GM23338 (cell line): ENCODE results near the gene SART3. TPM values are rescaled to one million over a fixed set of nuclear protein-coding genes. Genes with fewer than 3 reads are reported as not detected.
A peak's percentile ranks its signal among the peaks of the same experiment; 100 is the strongest.

Experiments used
- ATAC-seq: fragments of 200-7000 bp; cut with Tn5 transposase; 3 replicates; pipeline ENCODE4 v1.9.1; 2020
- DNase-seq: peaks from one replicate; pipeline ENCODE4 v3.0.0-alpha.2; 2015; ENCODE audit warnings: low spot score
- H2AFZ ChIP-seq: fragments of 200-600 bp; sonication (generic); 2 replicates; pipeline ENCODE4 v1.8.0; 2016; ENCODE audit warnings: antibody characterized with exemption, mild to moderate bottlenecking, moderate library complexity
- H3F3A ChIP-seq: fragments of 200-600 bp; sonication (generic); replicated peaks from 2 replicates; pipeline ENCODE4 v1.8.0; 2017; ENCODE audit warnings: antibody characterized with exemption, mixed run types, low read depth
- H3K27ac ChIP-seq: fragments of 200-600 bp; sonication (generic); 2 replicates; pipeline ENCODE4 v1.6.1; 2016; ENCODE audit warnings: low read depth
- H3K27me3 ChIP-seq: fragments of 200-600 bp; sonication (generic); 2 replicates; pipeline ENCODE4 v1.8.0; 2016; ENCODE audit warnings: mild to moderate bottlenecking, mixed run types, moderate library complexity; ENCODE audit not compliant: insufficient read depth
- H3K36me3 ChIP-seq: fragments of 200-600 bp; sonication (generic); 2 replicates; pipeline ENCODE4 v1.8.0; 2016; ENCODE audit warnings: mild to moderate bottlenecking; ENCODE audit not compliant: insufficient read depth
- H3K4me1 ChIP-seq: fragments of 200-600 bp; sonication (generic); 2 replicates; pipeline ENCODE4 v1.8.0; 2016; ENCODE audit warnings: mild to moderate bottlenecking, moderate library complexity; ENCODE audit not compliant: insufficient read depth
- H3K4me2 ChIP-seq: fragments of 200-600 bp; sonication (generic); 2 replicates; pipeline ENCODE4 v1.7.1; 2017; ENCODE audit warnings: mixed run types
- H3K4me3 ChIP-seq: fragments of 200-600 bp; sonication (generic); 2 replicates; pipeline ENCODE4 v1.6.1; 2016; ENCODE audit warnings: mixed run types
- H3K79me2 ChIP-seq: fragments of 200-600 bp; sonication (generic); replicated peaks from 2 replicates; pipeline ENCODE4 v1.8.0; 2017; ENCODE audit warnings: mild to moderate bottlenecking; ENCODE audit not compliant: insufficient read depth
- H3K9me2 ChIP-seq: fragments of 200-600 bp; sonication (generic); 2 replicates; pipeline ENCODE4 v1.8.0; 2017; ENCODE audit not compliant: insufficient read depth
- H4K20me1 ChIP-seq: fragments of 200-600 bp; sonication (generic); replicated peaks from 2 replicates; pipeline ENCODE4 v1.8.0; 2017; ENCODE audit warnings: mild to moderate bottlenecking; ENCODE audit not compliant: insufficient read depth
- H3K27ac Mint-ChIP-seq: 2 replicates; pipeline ENCODE4 v1.8.0; 2020; ENCODE audit warnings: inconsistent platforms, mild to moderate bottlenecking, moderate library complexity, mixed read lengths
- H3K27me3 Mint-ChIP-seq: 3 replicates; pipeline ENCODE4 v1.8.0; 2022; ENCODE audit warnings: low read depth, mild to moderate bottlenecking, moderate library complexity, mixed read lengths, inconsistent platforms; ENCODE audit not compliant: insufficient read depth, poor library complexity
- H3K36me3 Mint-ChIP-seq: 3 replicates; pipeline ENCODE4 v1.8.0; 2021; ENCODE audit warnings: low read depth, mild to moderate bottlenecking, inconsistent platforms, moderate library complexity, mixed read lengths
- H3K4me1 Mint-ChIP-seq: 3 replicates; pipeline ENCODE4 v1.8.0; 2020; ENCODE audit warnings: mild to moderate bottlenecking, inconsistent platforms, mixed read lengths
- H3K4me3 Mint-ChIP-seq: 3 replicates; pipeline ENCODE4 v1.8.0; 2021; ENCODE audit warnings: moderate library complexity, mild to moderate bottlenecking, inconsistent platforms, mixed read lengths
- H3K9me3 Mint-ChIP-seq: 3 replicates; pipeline ENCODE4 v1.8.0; 2020; ENCODE audit warnings: moderate library complexity, mild to moderate bottlenecking, inconsistent platforms, mixed read lengths
- CREB1 ChIP-seq: fragments of 250-450 bp; sonication (Bioruptor Pico); IDR thresholded peaks from 2 replicates; pipeline ENCODE4 v1.5.0; 2020; ENCODE audit warnings: low read depth, mild to moderate bottlenecking, moderate library complexity
- EZH2 ChIP-seq: fragments of 200-600 bp; sonication (generic); IDR thresholded peaks from one replicate; pipeline ENCODE4 v1.8.0; 2017; ENCODE audit warnings: antibody characterized with exemption, mild to moderate bottlenecking, low read depth; ENCODE audit not compliant: unreplicated experiment
- NANOG ChIP-seq: IDR thresholded peaks from 2 replicates; pipeline ENCODE4 v1.6.1; 2016; ENCODE audit warnings: antibody characterized with exemption, borderline replicate concordance
- POLR2AphosphoS5 ChIP-seq: IDR thresholded peaks from 2 replicates; pipeline ENCODE4 v1.6.1; 2016; ENCODE audit warnings: antibody characterized with exemption, low read depth
- STAT1 ChIP-seq: IDR thresholded peaks from one replicate; pipeline ENCODE4 v1.6.1; 2016; ENCODE audit warnings: antibody characterized with exemption; ENCODE audit not compliant: unreplicated experiment
- ZNF114 ChIP-seq: fragments of 250-450 bp; sonication (Bioruptor Pico); IDR thresholded peaks from 2 replicates; pipeline ENCODE4 v1.5.0; 2020; ENCODE audit warnings: mild to moderate bottlenecking, moderate library complexity
- ZNF331 ChIP-seq: fragments of 250-450 bp; sonication (Bioruptor Pico); IDR thresholded peaks from 2 replicates; pipeline ENCODE4 v1.5.0; 2020; ENCODE audit warnings: low read depth, mild to moderate bottlenecking, moderate library complexity
- polyA plus RNA-seq: library from polyadenylated mRNA; unstranded; fragments of >200 nt; fragmentation: Nextera tagmentation; extraction: Ambion mirVana; gene quantifications from 2 replicates; pipeline ENCODE4 v1.2.1, GENCODE V29; 2016
- total RNA-seq: library from RNA; depleted of rRNA; stranded (reverse); fragments of >200 nt; shearing (Covaris generic); gene quantifications from 2 replicates; pipeline ENCODE4 v1.2.3, GENCODE V29; 2014
- TF ChIP-seq, protein P1 (sequence below), 2 experiments: fragments of 200-600 bp in 1 of 2; sonication (generic) in 1 of 2; conservative IDR thresholded peaks; 2 replicates each; pipeline versions ENCODE4 v1.5.1 to v1.6.1; 2016 to 2017; ENCODE audit warnings: antibody characterized with exemption in 2 of 2, low read depth in 2 of 2, mild to moderate bottlenecking in 2 of 2, moderate library complexity in 1 of 2
- TF ChIP-seq, protein P2 (sequence below): fragments of 250-450 bp; sonication (Bioruptor Pico); IDR thresholded peaks from 2 replicates; pipeline ENCODE4 v1.5.0; 2020; ENCODE audit warnings: mild to moderate bottlenecking, moderate library complexity
- TF ChIP-seq, protein P3 (sequence below): IDR thresholded peaks from 2 replicates; pipeline ENCODE4 v1.6.1; 2016; ENCODE audit warnings: antibody characterized with exemption

Gene SART3
- total and polyA plus RNA-seq, 2 experiments from 2014 or later, result 49.8 to 112 TPM

DNA sequence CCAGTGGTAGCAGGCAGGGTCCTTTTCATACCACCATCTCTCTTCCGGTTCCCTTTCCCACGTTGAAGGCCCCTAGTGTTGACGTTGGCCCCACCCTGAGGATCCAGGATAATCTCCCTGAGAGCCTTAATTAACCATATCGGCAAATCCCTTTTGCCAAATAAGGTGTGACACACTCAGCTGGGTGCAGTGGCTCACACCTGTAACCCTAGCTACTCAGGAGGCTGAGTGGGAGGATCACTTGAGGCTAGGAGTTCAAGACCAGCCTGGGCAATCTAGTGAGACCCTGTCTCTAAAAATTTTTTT lies 39.7 kb upstream of the SART3 start (continued):
- TF ChIP-seq EZH2, result no peak
- no peak for TF ChIP-seq ZNF114

DNA sequence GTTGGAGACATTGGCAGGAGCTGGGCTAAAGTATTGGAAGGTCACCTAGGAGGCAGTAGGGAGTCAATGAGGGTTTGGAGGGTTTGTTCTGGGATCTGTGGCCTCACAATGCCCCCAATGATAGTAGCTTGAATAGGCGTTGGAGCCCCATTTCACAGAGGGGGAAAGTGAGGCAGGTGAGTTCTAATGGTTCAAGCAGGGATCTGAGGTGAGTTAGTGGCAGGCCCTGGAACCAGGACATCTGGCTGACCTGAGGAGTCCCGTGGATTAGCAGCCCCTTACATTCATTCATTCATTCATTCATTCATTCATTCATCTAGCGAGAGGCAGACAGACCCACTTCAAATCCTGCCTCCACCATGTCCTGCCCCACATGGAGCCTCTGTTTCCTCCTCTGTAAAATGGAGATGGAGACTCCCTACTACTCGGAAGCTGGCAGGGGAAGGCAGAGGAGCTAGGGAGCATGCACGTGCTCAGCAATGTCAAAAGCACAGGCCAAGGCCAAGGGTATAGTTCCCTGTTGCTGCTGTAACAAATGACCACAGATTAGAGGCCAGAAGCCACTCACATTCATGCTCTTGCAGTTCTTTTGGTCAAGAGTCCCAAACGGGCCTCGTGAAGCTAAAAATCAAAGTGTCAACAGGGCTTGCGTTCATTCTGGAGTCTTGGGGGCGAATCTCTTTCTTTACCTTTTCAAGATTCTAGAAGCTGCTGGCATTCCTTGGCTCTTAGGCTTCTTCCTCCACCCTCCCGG lies 39.2 kb upstream of the SART3 start:
- Histone ChIP-seq H3K36me3 (no peaks in the 10 kb centered on the region), H2AFZ (no peak overlapping the region), H3K4me1 (no peaks in the 10 kb centered on the region), H4K20me1 (no peaks in the 10 kb centered on the region), H3K27ac (no peak overlapping the region), H3F3A (no peaks in the 10 kb centered on the region), H3K4me2 (no peak overlapping the region), H3K27me3 (no peaks in the 10 kb centered on the region), H3K79me2 (no peaks in the 10 kb centered on the region), H3K4me3 (no peak overlapping the region), H3K9me2 (no peaks in the 10 kb centered on the region)
- TF ChIP-seq, protein P1, sequence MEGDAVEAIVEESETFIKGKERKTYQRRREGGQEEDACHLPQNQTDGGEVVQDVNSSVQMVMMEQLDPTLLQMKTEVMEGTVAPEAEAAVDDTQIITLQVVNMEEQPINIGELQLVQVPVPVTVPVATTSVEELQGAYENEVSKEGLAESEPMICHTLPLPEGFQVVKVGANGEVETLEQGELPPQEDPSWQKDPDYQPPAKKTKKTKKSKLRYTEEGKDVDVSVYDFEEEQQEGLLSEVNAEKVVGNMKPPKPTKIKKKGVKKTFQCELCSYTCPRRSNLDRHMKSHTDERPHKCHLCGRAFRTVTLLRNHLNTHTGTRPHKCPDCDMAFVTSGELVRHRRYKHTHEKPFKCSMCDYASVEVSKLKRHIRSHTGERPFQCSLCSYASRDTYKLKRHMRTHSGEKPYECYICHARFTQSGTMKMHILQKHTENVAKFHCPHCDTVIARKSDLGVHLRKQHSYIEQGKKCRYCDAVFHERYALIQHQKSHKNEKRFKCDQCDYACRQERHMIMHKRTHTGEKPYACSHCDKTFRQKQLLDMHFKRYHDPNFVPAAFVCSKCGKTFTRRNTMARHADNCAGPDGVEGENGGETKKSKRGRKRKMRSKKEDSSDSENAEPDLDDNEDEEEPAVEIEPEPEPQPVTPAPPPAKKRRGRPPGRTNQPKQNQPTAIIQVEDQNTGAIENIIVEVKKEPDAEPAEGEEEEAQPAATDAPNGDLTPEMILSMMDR (conservative IDR thresholded peaks at IDR 0.05; ENCODE audit: low read depth in 2 of 2), result peak in 1 of 2 experiments; percentile 20; a peak in 2 of 4 replicates
- no peak for TF ChIP-seq ZNF114
- ATAC-seq (no peak), DNase-seq (no peak)
- H3K4me3 Mint-ChIP-seq, result no peak overlapping the region
- H3K27me3 Mint-ChIP-seq, result peaks cover 2% of the 10 kb centered on the region
- peaks cover 19% of the 10 kb centered on the region for H3K4me1 Mint-ChIP-seq
- no peaks in the 10 kb centered on the region for H3K36me3 Mint-ChIP-seq
- H3K27ac Mint-ChIP-seq, result no peak overlapping the region
- no peaks in the 10 kb centered on the region for H3K9me3 Mint-ChIP-seq

DNA sequence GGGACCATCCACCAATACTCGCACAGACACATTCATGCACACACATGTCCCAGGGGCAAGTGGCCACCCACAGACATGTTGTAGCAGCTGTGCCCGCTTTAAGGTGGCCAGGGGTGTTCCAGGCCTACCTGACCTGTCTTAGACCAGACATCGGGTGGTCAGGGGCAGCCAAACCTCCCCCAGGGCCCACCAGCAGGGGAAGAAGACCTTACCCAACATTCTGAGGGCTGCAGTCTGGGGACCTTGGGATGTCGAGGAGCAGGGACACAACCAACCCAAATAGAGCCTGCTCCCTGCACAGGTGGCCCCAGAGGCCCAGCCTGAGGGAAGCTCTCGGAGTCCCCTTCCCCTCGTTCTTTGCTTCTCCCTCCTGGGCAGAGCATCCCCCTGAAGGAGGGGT lies 38.6 kb upstream of the SART3 start:
- H3K4me2 ChIP-seq, result no peak overlapping the region
- no peaks in the 10 kb centered on the region for H3F3A ChIP-seq
- no peak for DNase-seq
- no peak overlapping the region for H3K4me3 ChIP-seq
- no peaks in the 10 kb centered on the region for H3K79me2 ChIP-seq
- H3K4me1 ChIP-seq, result no peaks in the 10 kb centered on the region
- no peak for ATAC-seq
- H3K4me1 Mint-ChIP-seq, result peaks cover 17% of the 10 kb centered on the region
- H3K9me3 Mint-ChIP-seq, result no peaks in the 10 kb centered on the region
- H2AFZ ChIP-seq, result no peak overlapping the region
- no peaks in the 10 kb centered on the region for H3K36me3 Mint-ChIP-seq
- H3K4me3 Mint-ChIP-seq, result no peak overlapping the region
- no peak overlapping the region for H3K27ac ChIP-seq
- no peaks in the 10 kb centered on the region for H4K20me1 ChIP-seq
- no peak overlapping the region for H3K27ac Mint-ChIP-seq
- peaks cover 2% of the 10 kb centered on the region for H3K27me3 Mint-ChIP-seq
- no peaks in the 10 kb centered on the region for H3K27me3 ChIP-seq
- no peaks in the 10 kb centered on the region for H3K9me2 ChIP-seq
- H3K36me3 ChIP-seq, result no peaks in the 10 kb centered on the region
- TF ChIP-seq, protein P2, sequence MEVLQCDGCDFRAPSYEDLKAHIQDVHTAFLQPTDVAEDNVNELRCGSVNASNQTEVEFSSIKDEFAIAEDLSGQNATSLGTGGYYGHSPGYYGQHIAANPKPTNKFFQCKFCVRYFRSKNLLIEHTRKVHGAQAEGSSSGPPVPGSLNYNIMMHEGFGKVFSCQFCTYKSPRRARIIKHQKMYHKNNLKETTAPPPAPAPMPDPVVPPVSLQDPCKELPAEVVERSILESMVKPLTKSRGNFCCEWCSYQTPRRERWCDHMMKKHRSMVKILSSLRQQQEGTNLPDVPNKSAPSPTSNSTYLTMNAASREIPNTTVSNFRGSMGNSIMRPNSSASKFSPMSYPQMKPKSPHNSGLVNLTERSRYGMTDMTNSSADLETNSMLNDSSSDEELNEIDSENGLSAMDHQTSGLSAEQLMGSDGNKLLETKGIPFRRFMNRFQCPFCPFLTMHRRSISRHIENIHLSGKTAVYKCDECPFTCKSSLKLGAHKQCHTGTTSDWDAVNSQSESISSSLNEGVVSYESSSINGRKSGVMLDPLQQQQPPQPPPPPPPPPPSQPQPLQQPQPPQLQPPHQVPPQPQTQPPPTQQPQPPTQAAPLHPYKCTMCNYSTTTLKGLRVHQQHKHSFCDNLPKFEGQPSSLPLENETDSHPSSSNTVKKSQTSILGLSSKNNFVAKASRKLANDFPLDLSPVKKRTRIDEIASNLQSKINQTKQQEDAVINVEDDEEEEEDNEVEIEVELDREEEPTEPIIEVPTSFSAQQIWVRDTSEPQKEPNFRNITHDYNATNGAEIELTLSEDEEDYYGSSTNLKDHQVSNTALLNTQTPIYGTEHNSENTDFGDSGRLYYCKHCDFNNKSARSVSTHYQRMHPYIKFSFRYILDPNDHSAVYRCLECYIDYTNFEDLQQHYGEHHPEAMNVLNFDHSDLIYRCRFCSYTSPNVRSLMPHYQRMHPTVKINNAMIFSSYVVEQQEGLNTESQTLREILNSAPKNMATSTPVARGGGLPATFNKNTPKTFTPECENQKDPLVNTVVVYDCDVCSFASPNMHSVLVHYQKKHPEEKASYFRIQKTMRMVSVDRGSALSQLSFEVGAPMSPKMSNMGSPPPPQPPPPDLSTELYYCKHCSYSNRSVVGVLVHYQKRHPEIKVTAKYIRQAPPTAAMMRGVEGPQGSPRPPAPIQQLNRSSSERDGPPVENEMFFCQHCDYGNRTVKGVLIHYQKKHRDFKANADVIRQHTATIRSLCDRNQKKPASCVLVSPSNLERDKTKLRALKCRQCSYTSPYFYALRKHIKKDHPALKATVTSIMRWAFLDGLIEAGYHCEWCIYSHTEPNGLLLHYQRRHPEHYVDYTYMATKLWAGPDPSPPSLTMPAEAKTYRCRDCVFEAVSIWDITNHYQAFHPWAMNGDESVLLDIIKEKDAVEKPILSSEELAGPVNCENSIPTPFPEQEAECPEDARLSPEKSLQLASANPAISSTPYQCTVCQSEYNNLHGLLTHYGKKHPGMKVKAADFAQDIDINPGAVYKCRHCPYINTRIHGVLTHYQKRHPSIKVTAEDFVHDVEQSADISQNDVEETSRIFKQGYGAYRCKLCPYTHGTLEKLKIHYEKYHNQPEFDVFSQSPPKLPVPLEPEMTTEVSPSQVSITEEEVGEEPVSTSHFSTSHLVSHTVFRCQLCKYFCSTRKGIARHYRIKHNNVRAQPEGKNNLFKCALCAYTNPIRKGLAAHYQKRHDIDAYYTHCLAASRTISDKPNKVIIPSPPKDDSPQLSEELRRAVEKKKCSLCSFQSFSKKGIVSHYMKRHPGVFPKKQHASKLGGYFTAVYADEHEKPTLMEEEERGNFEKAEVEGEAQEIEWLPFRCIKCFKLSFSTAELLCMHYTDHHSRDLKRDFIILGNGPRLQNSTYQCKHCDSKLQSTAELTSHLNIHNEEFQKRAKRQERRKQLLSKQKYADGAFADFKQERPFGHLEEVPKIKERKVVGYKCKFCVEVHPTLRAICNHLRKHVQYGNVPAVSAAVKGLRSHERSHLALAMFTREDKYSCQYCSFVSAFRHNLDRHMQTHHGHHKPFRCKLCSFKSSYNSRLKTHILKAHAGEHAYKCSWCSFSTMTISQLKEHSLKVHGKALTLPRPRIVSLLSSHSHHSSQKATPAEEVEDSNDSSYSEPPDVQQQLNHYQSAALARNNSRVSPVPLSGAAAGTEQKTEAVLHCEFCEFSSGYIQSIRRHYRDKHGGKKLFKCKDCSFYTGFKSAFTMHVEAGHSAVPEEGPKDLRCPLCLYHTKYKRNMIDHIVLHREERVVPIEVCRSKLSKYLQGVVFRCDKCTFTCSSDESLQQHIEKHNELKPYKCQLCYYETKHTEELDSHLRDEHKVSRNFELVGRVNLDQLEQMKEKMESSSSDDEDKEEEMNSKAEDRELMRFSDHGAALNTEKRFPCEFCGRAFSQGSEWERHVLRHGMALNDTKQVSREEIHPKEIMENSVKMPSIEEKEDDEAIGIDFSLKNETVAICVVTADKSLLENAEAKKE (CRISPR knock-in tag), result no peak
- TF ChIP-seq ZNF331, result no peak
- TF ChIP-seq NANOG, result no peak
- TF ChIP-seq CREB1, result no peak
- no peak for TF ChIP-seq EZH2
- TF ChIP-seq, protein P3, sequence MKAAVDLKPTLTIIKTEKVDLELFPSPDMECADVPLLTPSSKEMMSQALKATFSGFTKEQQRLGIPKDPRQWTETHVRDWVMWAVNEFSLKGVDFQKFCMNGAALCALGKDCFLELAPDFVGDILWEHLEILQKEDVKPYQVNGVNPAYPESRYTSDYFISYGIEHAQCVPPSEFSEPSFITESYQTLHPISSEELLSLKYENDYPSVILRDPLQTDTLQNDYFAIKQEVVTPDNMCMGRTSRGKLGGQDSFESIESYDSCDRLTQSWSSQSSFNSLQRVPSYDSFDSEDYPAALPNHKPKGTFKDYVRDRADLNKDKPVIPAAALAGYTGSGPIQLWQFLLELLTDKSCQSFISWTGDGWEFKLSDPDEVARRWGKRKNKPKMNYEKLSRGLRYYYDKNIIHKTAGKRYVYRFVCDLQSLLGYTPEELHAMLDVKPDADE, result no peak
- no peak for TF ChIP-seq STAT1
- no peak for TF ChIP-seq POLR2AphosphoS5
- TF ChIP-seq ZNF114, result no peak
